CD8-positive, alpha-beta memory T cell (primary cell): ENCODE data around the gene LGR6. TPM values are rescaled to one million over a fixed set of nuclear protein-coding genes. Genes with fewer than 3 reads are reported as not detected.
"Not testable (repeated sequence)": the region's sequence is repeated elsewhere in the genome, so short reads cannot be mapped to it uniquely, and the experiment has no call there.

ENCODE experiments used
- CTCF ChIA-PET: fragments of 350-600 bp; sonication (Branson Sonifier 250); formaldehyde crosslinking; loops from one replicate; lab custom pipeline; 2021; ENCODE audit warnings: antibody characterized with exemption; lab: Charles Lee
- POLR2A ChIA-PET: fragments of 350-600 bp; sonication (Branson Sonifier 250); formaldehyde crosslinking; loops from one replicate; lab custom pipeline; 2021; ENCODE audit warnings: antibody characterized with exemption; lab: Charles Lee
- DNase-seq, 5 donors: peaks; one replicate each; pipeline versions ENCODE4 v3.0.0 to v3.0.0-alpha.2; 2020 to 2022; ENCODE audit warnings: mixed read lengths in 1 of 5
- H3K27ac ChIP-seq: one replicate; pipeline ENCODE4 v1.7.0; 2013; ENCODE audit warnings: low read depth, mild to moderate bottlenecking, low read length, moderate library complexity
- H3K27me3 ChIP-seq: 2 replicates; pipeline ENCODE4 v1.7.0; 2013; ENCODE audit warnings: low read length, mild to moderate bottlenecking; ENCODE audit not compliant: insufficient read depth, poor library complexity, severe bottlenecking
- H3K36me3 ChIP-seq: 2 replicates; pipeline ENCODE4 v1.7.0; 2013; ENCODE audit warnings: mild to moderate bottlenecking, low read length, moderate library complexity; ENCODE audit not compliant: insufficient read depth
- H3K4me1 ChIP-seq: 2 replicates; pipeline ENCODE4 v1.7.0; 2013; ENCODE audit warnings: mild to moderate bottlenecking, low read length, moderate library complexity; ENCODE audit not compliant: insufficient read depth
- H3K4me3 ChIP-seq: 2 replicates; pipeline ENCODE4 v1.7.0; 2013; ENCODE audit warnings: mild to moderate bottlenecking, low read length
- H3K9me3 ChIP-seq: 2 replicates; pipeline ENCODE4 v1.7.0; 2013; ENCODE audit warnings: mild to moderate bottlenecking, low read length
- H3K27ac Mint-ChIP-seq, 8 donors: one replicate each; pipeline ENCODE4 v1.8.0; 2020 to 2021; ENCODE audit warnings: mixed read lengths in 8 of 8, mild to moderate bottlenecking in 6 of 8, inconsistent platforms in 3 of 8, moderate library complexity in 3 of 8
- H3K27me3 Mint-ChIP-seq, 2 donors: one replicate each; pipeline ENCODE4 v1.8.0; 2020 to 2021; ENCODE audit warnings: mixed read lengths in 2 of 2, mild to moderate bottlenecking in 1 of 2, moderate library complexity in 1 of 2
- H3K36me3 Mint-ChIP-seq, 3 donors: one replicate each; pipeline ENCODE4 v1.8.0; 2020 to 2021; ENCODE audit warnings: mixed read lengths in 3 of 3, inconsistent platforms in 1 of 3, mild to moderate bottlenecking in 1 of 3
- H3K4me1 Mint-ChIP-seq, 3 donors: one replicate each; pipeline ENCODE4 v1.8.0; 2020 to 2021; ENCODE audit warnings: mixed read lengths in 3 of 3, inconsistent platforms in 1 of 3, mild to moderate bottlenecking in 1 of 3
- H3K4me3 Mint-ChIP-seq, 7 donors: one replicate each; pipeline ENCODE4 v1.8.0; 2020 to 2021; ENCODE audit warnings: mixed read lengths in 7 of 7, mild to moderate bottlenecking in 6 of 7, moderate library complexity in 4 of 7, inconsistent platforms in 2 of 7
- H3K9me3 Mint-ChIP-seq, 5 donors: one replicate each; pipeline ENCODE4 v1.8.0; 2020 to 2022; ENCODE audit warnings: mixed read lengths in 5 of 5, mild to moderate bottlenecking in 3 of 5, moderate library complexity in 2 of 5, inconsistent platforms in 1 of 5
- polyA plus RNA-seq: library from polyadenylated mRNA; unstranded; fragments of 300-500 nt; fragmentation: Illumina TruSeq; gene quantifications from one replicate; pipeline ENCODE4 v1.2.3, GENCODE V29; 2021
- total RNA-seq, 2 experiments: library from RNA; stranded (reverse); gene quantifications; one replicate each; pipeline ENCODE4 v1.2.3, GENCODE V29; 2021

The LGR6 gene
- total and polyA plus RNA-seq, 3 experiments from 2014 or later, result 0.40 to 3.1 (median 0.53) TPM

GRCh38 chr1:202235856-202236837 lies 42.5 kb downstream of the LGR6 start:
- POLR2A ChIA-PET, result no interaction called here
- peak overlapping the region in 2 of 8 donors; percentile 38 to 82 for H3K27ac Mint-ChIP-seq
- no peak overlapping the region for H3K4me3 ChIP-seq
- H3K4me1 ChIP-seq, result no peaks in the 10 kb centered on the region
- peaks cover 0 to 3% (median 2%) of the 10 kb centered on the region in 3 donors for H3K4me1 Mint-ChIP-seq
- CTCF ChIA-PET, result interaction anchor here (0.7 to 1.4 kb wide), 4 partner anchors 15 to 79 kb away, joined by 3 read pairs; no protein-coding TSS in a partner anchor
- H3K27me3 ChIP-seq, result no peaks in the 10 kb centered on the region
- H3K9me3 ChIP-seq, result no peaks in the 10 kb centered on the region
- H3K27ac ChIP-seq, result no peak overlapping the region
- no peaks in the 10 kb centered on the region for H3K9me3 Mint-ChIP-seq
- peaks cover 2 to 12% of the 10 kb centered on the region in 2 donors for H3K27me3 Mint-ChIP-seq
- peak; percentile 21 to 74 (median 49) for DNase-seq
- H3K4me3 Mint-ChIP-seq, result no peak overlapping the region
- H3K36me3 Mint-ChIP-seq, result peaks cover 4 to 7% (median 5%) of the 10 kb centered on the region in 3 donors
- H3K36me3 ChIP-seq, result no peaks in the 10 kb centered on the region

- Histone ChIP-seq H3K9me3 (no peaks in the 10 kb centered on the region), H3K36me3 (no peaks in the 10 kb centered on the region), H3K4me1 (no peaks in the 10 kb centered on the region), H3K4me3 (no peak overlapping the region), H3K27ac (no peak overlapping the region), H3K27me3 (no peaks in the 10 kb centered on the region)
- H3K4me3 Mint-ChIP-seq, result no peak overlapping the region
- H3K36me3 Mint-ChIP-seq, result peaks cover 4 to 7% (median 5%) of the 10 kb centered on the region in 3 donors
- H3K4me1 Mint-ChIP-seq, result peaks cover 0 to 3% (median 2%) of the 10 kb centered on the region in 3 donors
- ChIA-PET POLR2A (no interaction called here), CTCF (interaction anchor here (0.7 to 1.4 kb wide), 3 partner anchors 14 to 78 kb away, joined by 3 read pairs; no protein-coding TSS in a partner anchor)
- no peak overlapping the region for H3K27ac Mint-ChIP-seq
- peak in 1 of 5 donors; percentile 5 for DNase-seq
- H3K27me3 Mint-ChIP-seq, result peaks cover 2 to 12% of the 10 kb centered on the region in 2 donors
- no peaks in the 10 kb centered on the region for H3K9me3 Mint-ChIP-seq
Observed at GRCh38 chr1:202237052-202237451, 43.5 kb downstream of the LGR6 start.

GRCh38 chr1:202238914-202239313 lies 45.3 kb downstream of the LGR6 start:
- Histone ChIP-seq H3K4me1 (no peaks in the 10 kb centered on the region), H3K9me3 (no peaks in the 10 kb centered on the region), H3K27ac (no peak overlapping the region), H3K36me3 (no peaks in the 10 kb centered on the region), H3K27me3 (no peaks in the 10 kb centered on the region), H3K4me3 (no peak overlapping the region)
- H3K4me3 Mint-ChIP-seq, result no peak overlapping the region
- ChIA-PET CTCF (no interaction called here), POLR2A (no interaction called here)
- peaks cover 2 to 12% of the 10 kb centered on the region in 2 donors for H3K27me3 Mint-ChIP-seq
- no peak for DNase-seq
- H3K27ac Mint-ChIP-seq, result no peak overlapping the region
- peaks cover 4 to 5% (median 5%) of the 10 kb centered on the region in 3 donors for H3K36me3 Mint-ChIP-seq
- H3K9me3 Mint-ChIP-seq, result no peaks in the 10 kb centered on the region
- peaks cover 0 to 3% (median 2%) of the 10 kb centered on the region in 3 donors for H3K4me1 Mint-ChIP-seq

GRCh38 chr1:202240226-202240625 lies 46.6 kb downstream of the LGR6 start:
- DNase-seq, H3K9me3 ChIP-seq, H3K36me3 Mint-ChIP-seq, H3K27ac ChIP-seq, H3K27me3 ChIP-seq, H3K4me3 Mint-ChIP-seq, H3K9me3 Mint-ChIP-seq, H3K36me3 ChIP-seq, H3K4me1 Mint-ChIP-seq, H3K4me1 ChIP-seq, H3K4me3 ChIP-seq, POLR2A ChIA-PET, CTCF ChIA-PET, H3K27ac Mint-ChIP-seq: not testable (repeated sequence)
- H3K27me3 Mint-ChIP-seq, result peaks cover 2 to 12% of the 10 kb centered on the region in 2 donors

- CTCF ChIA-PET, result interaction anchor here (0.8 kb wide), 1 partner anchor 52 kb away, joined by 4 read pairs; no protein-coding TSS in a partner anchor
- no peak overlapping the region for H3K4me3 Mint-ChIP-seq
Observed at GRCh38 chr1:202240956-202241355, 47.4 kb downstream of the LGR6 start.

GRCh38 chr1:202241376-202242079 lies 47.9 kb downstream of the LGR6 start:
- H3K27ac Mint-ChIP-seq, result peak overlapping the region in 1 of 8 donors; percentile 92
- CTCF ChIA-PET, result interaction anchor here (0.8 kb wide), 1 partner anchor 53 kb away, joined by 4 read pairs; no protein-coding TSS in a partner anchor
- H3K36me3 Mint-ChIP-seq, result peaks cover under 1 to 2% (median under 1%) of the 10 kb centered on the region in 3 donors
- no peak overlapping the region for H3K4me3 ChIP-seq
- peaks cover 0 to under 1% (median under 1%) of the 10 kb centered on the region in 3 donors for H3K4me1 Mint-ChIP-seq
- H3K27me3 Mint-ChIP-seq, result peaks cover 2 to 10% of the 10 kb centered on the region in 2 donors
- H3K4me1 ChIP-seq, result no peaks in the 10 kb centered on the region
- no peaks in the 10 kb centered on the region for H3K9me3 Mint-ChIP-seq
- DNase-seq, result no peak
- no peaks in the 10 kb centered on the region for H3K9me3 ChIP-seq
- H3K27ac ChIP-seq, result no peak overlapping the region
- H3K36me3 ChIP-seq, result no peaks in the 10 kb centered on the region
- no peak overlapping the region for H3K4me3 Mint-ChIP-seq
- H3K27me3 ChIP-seq, result no peaks in the 10 kb centered on the region
- POLR2A ChIA-PET, result no interaction called here

More at GRCh38 chr1:202240956-202241355, 47.4 kb downstream of the LGR6 start:
- Histone ChIP-seq H3K27ac (no peak overlapping the region), H3K27me3 (no peaks in the 10 kb centered on the region), H3K9me3 (no peaks in the 10 kb centered on the region), H3K4me1 (no peaks in the 10 kb centered on the region), H3K4me3 (no peak overlapping the region), H3K36me3 (no peaks in the 10 kb centered on the region)
- Mint-ChIP-seq H3K9me3 (no peaks in the 10 kb centered on the region), H3K27ac (peak overlapping the region in 1 of 8 donors; percentile 92), H3K27me3 (peaks cover 2 to 12% of the 10 kb centered on the region in 2 donors), H3K4me1 (peaks cover 0 to 3% (median 2%) of the 10 kb centered on the region in 3 donors), H3K36me3 (peaks cover 3 to 5% (median 5%) of the 10 kb centered on the region in 3 donors)
- POLR2A ChIA-PET, result no interaction called here
- no peak for DNase-seq

GRCh38 chr1:202242080-202242419 lies 48.5 kb downstream of the LGR6 start:
- no peaks in the 10 kb centered on the region for H3K4me1 Mint-ChIP-seq
- H3K27ac ChIP-seq, result no peak overlapping the region
- no peaks in the 10 kb centered on the region for H3K9me3 ChIP-seq
- H3K36me3 ChIP-seq, result no peaks in the 10 kb centered on the region
- H3K36me3 Mint-ChIP-seq, result peaks cover 0 to 1% (median 0%) of the 10 kb centered on the region in 3 donors
- ChIA-PET POLR2A (no interaction called here), CTCF (no interaction called here)
- no peak for DNase-seq
- H3K4me3 ChIP-seq, result no peak overlapping the region
- H3K4me1 ChIP-seq, result no peaks in the 10 kb centered on the region
- peaks cover 2 to 8% of the 10 kb centered on the region in 2 donors for H3K27me3 Mint-ChIP-seq
- no peak overlapping the region for H3K4me3 Mint-ChIP-seq
- H3K9me3 Mint-ChIP-seq, result no peaks in the 10 kb centered on the region
- H3K27ac Mint-ChIP-seq, result no peak overlapping the region
- H3K27me3 ChIP-seq, result no peaks in the 10 kb centered on the region
